HL-60 (cell line): ENCODE measurements around the gene PITPNM3.

Experiments used
- CTCF ChIP-seq: IDR thresholded peaks from one replicate; pipeline ENCODE4 v1.5.1; 2011; ENCODE audit warnings: low read length, control low read depth, inconsistent platforms; ENCODE audit not compliant: insufficient read depth
- GABPA ChIP-seq: IDR thresholded peaks from 2 replicates; pipeline ENCODE4 v1.6.1; 2012; ENCODE audit warnings: low read depth
- POLR2AphosphoS5 ChIP-seq: IDR thresholded peaks from 2 replicates; pipeline ENCODE4 v1.6.1; 2012; ENCODE audit warnings: low read depth

- TF ChIP-seq CTCF (no peak), GABPA (no peak), POLR2AphosphoS5 (no peak)
Measured at GRCh38 chr17:6596941-6597340, 40.6 kb upstream of the PITPNM3 start.
